NCI-H446 treated with DMSO at 0.1 percent for 48 hours (cell line): ENCODE data around the gene LIN7B.
A peak's percentile ranks its signal among the peaks of the same experiment; 100 is the strongest.

Source experiments
- DNase-seq: peaks from one replicate; lab custom pipeline; 2025; lab: John Stamatoyannopoulos, UW

The LIN7B gene, protein sequence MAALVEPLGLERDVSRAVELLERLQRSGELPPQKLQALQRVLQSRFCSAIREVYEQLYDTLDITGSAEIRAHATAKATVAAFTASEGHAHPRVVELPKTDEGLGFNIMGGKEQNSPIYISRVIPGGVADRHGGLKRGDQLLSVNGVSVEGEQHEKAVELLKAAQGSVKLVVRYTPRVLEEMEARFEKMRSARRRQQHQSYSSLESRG

GRCh38 chr19:49113762-49114629 is at the start of gene LIN7B:
Gene LIN7B, plus strand, starts transcription at chr19:49114370. Its CDS starts 35 bp downstream, at chr19:49114405.
- peak; percentile 54 for DNase-seq

DNA sequence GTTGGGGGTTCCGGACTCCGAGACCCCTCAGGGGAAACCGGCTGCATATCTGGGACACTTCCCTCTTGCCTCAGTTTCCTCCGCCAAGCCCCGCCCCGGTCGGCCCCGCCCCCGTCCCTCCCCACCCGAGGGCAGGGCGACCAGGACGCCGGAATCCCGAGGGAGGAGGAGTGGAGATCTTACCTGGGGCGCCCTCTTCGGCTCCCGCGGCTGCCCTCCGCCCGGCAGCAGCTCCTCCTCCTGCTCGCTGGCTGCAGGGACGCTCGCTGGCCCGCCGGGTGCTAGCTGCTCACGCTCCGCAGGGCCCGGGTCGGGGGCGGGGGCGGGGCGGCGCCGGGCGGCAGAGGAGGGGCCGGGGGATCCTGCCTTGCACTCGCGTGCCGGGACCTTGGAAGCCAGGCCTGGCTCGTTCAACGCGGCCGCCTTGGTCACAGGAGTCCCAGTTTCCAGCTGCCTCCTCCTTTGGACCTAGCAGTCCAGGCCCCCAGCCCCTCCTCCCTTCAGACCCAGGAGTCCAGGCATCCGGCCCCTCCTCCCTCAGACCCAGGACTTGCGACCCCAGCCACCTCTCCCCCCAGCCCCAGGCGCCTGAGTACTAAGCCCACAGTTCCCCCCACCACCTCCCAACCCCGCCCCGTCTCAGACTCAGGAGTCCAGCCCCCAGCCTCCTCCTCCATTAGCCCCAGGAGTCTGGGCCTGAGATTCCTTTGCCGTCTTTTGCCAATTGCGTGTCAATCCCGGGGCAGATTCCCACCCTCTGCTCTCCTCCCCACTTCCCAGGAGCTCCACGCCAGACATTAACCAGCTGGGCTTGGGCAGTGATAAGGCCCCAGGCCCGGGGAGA is 49.2 kb upstream of the LIN7B start, which contains the start of gene NTF4:
TSS of gene NTF4 (minus strand) at position 51 of the 844 bp plus-strand sequence. CDS start 2,821 bp downstream, outside the sequence.
- DNase-seq, result no peak

DNA sequence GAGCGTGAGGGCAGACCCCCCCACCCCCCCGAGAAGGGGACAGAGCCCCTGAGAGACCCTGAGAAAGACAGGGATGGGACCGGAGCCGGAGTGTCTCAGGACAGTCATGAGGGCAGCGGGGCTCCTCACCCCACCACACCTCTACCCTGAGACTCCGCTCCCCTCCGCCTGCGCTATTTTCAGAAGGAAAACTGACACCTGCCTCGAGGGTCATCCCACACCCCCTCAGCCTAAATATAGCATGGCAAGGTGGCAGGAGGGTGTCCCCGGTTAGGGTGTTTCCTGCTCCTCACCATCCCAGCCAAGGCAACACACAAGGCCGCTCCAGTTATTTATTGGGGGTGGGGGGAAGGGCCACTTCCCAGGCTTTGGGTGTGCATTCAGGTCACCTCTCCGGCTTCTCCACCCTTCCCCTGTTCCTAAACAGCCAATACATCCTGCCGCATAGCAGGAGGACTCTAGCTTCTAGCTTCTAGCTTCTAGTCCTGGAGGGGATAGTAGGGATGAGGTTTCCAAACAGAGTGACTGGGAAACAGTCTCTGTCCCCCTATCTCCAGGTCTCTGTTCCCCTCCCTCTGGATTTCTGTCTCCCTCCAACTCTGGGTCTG is 48.2 kb upstream of the LIN7B start:
- no peak for DNase-seq

- no peak for DNase-seq
These were observed 46.6 kb upstream of the LIN7B start for GRCh38 chr19:49067554-49067953.

- DNase-seq, result no peak
These were observed 45.1 kb upstream of the LIN7B start for GRCh38 chr19:49069026-49069425.

DNA sequence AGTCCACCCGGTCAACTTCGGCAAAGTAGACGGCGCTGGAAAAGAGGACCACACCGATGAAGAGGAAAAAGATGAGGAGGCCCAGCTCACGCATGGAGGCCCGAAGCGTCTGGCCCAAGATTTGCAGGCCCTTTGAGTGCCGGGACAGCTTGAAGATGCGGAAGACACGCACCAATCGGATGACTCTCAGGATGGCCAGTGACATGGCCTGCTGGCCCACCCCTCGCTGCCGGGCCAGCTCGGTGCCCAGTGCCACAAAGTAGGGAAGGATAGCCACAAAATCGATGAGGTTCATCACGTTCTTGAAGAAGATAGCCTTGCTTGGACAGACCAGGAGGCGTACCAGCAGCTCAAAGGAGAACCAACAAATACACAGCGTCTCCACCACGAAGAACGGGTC is 43.8 kb upstream of the LIN7B start:
- DNase-seq, result no peak

- no peak for DNase-seq
These were observed 42.2 kb upstream of the LIN7B start for GRCh38 chr19:49071860-49072547.

- peak; percentile 9 for DNase-seq
These were observed 40.4 kb upstream of the LIN7B start for GRCh38 chr19:49073514-49074378.

DNA sequence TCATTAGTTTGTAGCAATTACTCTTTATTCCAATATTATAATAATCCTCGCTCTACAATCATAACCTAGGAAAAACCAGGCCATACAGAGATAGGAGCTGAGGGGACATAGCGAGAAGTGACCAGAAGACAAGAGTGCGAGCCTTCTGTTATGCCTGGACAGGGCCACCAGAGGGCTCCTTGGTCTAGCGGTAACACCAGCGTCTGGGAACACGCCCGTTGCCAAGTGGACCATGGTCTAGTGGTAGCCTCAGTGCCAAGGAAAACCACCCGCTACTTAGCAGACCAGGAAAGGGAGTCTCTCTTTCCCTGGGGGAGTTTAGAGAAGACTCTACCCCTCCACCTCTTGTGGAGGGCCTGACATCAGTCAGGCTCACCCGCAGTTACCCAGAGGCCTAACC is 39.3 kb upstream of the LIN7B start:
- DNase-seq, result peak; percentile 6

- no peak for DNase-seq
These were observed 33.8 kb upstream of the LIN7B start for GRCh38 chr19:49080392-49080791.

DNA sequence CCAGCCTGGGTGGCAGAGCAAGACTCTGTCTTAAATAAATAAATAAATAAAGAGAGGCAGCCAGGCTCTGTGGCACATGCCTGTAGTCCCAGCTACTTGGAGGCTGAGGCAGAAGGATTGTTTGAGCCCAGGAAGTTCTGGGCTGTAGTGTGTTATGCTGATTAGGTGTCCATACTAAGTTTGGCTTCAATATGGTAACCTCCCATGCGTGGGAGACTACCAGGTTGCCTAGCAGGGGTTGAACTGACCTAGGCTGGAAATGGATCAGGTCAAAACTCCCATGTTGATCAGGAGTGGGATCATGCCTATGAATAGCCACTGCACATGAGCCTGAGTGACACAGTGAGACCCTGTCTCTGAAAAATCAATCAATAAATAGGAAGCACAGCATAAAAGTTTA is 32.9 kb upstream of the LIN7B start:
- no peak for DNase-seq

DNA sequence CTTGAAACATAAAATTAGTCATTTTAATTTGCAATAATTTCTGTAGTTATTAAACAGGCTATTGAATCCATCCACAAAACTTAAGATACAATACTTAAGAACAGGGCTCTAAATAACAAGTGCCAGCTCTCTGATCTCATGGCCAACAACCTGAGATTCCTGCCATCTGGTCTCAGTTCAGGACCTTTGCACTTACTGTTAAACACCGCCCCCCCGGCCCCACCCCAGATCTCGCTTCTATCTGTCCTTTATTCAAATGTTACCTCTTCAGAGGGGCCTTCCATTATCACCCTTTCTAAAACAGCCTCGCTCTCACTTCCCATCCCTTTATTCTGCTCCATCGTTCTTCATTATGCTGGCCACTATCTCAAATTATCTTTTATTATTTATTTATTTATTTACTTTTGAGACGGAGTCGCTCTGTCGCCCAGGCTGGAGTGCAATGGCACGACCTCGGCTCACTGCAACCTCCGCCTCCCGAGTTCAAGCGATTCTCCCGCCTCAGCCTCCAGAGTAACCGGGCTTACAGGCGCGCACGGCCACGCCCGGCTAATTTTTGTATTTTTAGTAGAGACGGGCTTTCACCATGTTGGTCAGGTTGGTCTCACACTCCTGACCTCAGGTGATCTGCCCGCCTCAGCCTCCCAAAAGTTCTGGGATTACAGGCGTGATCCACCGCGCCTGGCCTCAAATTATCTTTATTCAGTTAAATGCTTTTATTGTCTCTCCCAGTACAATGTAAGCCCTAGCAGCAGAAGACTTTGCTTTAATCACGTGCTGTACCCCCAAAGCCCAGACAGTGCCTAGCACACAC is 29.8 kb upstream of the LIN7B start:
- no peak for DNase-seq

GRCh38 chr19:49085020-49085867 is 28.9 kb upstream of the LIN7B start, which contains the start of gene SNRNP70:
Gene SNRNP70, plus strand, starts transcription at chr19:49085451. Its CDS starts 964 bp downstream, at chr19:49086415.
- peak; percentile 99 for DNase-seq

GRCh38 chr19:49085868-49086232 is 28.3 kb upstream of the LIN7B start:
- no peak for DNase-seq

DNA sequence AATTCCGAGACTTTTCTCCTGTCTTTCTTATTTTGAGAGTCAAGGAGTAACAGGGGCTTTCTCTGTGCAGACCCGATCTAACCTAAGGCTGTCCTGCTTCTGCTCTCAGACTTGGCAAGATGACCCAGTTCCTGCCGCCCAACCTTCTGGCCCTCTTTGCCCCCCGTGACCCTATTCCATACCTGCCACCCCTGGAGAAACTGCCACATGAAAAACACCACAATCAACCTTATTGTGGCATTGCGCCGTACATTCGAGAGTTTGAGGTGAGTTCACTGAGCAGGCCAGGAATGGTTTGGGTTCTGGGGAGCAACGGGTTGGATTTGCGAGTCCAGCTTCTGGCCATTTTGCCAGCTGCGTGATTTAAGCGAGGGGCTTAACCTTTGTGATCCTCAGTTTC is 27.9 kb upstream of the LIN7B start:
- DNase-seq, result no peak

DNA sequence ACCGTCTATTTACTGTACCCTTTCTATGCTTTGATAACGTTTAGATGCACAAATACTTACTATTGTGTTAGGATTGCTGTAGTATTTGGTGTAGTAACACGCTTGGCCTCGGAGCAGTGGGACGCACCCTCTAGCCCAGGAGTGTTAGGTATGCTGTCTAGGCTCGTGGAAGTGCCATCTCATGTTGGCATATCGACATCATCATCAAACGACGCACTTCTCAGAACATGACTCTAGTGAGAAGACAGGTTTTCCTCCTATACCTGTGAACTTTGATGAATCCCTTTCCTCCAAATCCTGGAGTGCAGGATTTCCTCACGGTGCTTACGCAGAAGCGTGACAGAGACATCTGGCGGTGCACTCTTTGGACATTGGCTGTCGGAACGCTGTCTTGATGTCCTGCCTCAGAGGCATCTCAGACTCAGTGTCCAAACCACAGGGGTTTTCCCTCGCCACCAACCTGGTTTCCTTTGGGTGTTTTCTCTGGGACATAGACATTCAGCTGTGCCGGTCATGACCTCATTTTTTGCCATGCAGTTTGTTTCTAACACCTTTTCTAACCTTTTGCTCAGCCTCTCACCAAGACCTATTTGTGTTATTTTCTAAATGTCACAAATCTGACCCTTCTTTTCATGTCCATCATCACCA is 22.7 kb upstream of the LIN7B start:
- no peak for DNase-seq

DNA sequence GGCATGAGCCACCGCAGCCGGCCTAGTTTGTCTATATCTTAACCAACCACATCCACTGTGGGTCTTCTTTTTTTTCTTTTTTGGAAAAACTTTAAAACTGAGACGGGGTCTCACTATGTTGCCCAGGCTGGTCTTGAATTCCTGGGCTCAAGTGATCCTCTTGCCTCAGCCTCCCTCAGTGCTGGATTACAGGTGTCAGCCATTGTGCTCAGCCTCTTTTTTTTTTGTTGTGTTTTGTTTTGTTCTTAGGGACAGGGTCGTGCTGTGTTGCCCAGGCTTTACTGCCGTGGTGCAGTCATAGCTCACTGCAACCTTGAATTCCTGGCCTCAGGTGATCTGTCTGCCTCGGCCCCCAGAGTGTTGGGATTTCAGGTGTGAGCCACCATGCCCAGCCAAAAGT is 21.5 kb upstream of the LIN7B start:
- DNase-seq, result no peak
